ENCODE results near the gene LYZL2. TPM values are rescaled to one million over a fixed set of nuclear protein-coding genes. Genes with fewer than 3 reads are reported as not detected.
"Not testable (repeated sequence)": the region's sequence is repeated elsewhere in the genome, so short reads cannot be mapped to it uniquely, and the experiment has no call there.

LYZL2 gene
- total and polyA plus RNA-seq, 8 donors: not detected

- Histone ChIP-seq H3K4me3 (no peak overlapping the region), H3K27me3 (no peaks in the 10 kb centered on the region), H3K4me1 (peaks cover 0 to 14% of the 10 kb centered on the region in 2 donors), H3K9me3 (no peaks in the 10 kb centered on the region), H3K36me3 (no peaks in the 10 kb centered on the region), H3K27ac (no peak overlapping the region)
- ATAC-seq (no peak), DNase-seq (no peak)
- TF ChIP-seq, protein P1, sequence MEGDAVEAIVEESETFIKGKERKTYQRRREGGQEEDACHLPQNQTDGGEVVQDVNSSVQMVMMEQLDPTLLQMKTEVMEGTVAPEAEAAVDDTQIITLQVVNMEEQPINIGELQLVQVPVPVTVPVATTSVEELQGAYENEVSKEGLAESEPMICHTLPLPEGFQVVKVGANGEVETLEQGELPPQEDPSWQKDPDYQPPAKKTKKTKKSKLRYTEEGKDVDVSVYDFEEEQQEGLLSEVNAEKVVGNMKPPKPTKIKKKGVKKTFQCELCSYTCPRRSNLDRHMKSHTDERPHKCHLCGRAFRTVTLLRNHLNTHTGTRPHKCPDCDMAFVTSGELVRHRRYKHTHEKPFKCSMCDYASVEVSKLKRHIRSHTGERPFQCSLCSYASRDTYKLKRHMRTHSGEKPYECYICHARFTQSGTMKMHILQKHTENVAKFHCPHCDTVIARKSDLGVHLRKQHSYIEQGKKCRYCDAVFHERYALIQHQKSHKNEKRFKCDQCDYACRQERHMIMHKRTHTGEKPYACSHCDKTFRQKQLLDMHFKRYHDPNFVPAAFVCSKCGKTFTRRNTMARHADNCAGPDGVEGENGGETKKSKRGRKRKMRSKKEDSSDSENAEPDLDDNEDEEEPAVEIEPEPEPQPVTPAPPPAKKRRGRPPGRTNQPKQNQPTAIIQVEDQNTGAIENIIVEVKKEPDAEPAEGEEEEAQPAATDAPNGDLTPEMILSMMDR (IDR thresholded peaks at IDR 0.05): no peak
- intact Hi-C loops (cut with DNase I): no loop called here
Measured at GRCh38 chr10:30596013-30596412, 33.5 kb downstream of the LYZL2 start.

- H3K27ac ChIP-seq: no peak overlapping the region
- no peaks in the 10 kb centered on the region for H3K9me3 ChIP-seq
- DNase-seq (no peak), ATAC-seq (no peak)
- H3K4me3 ChIP-seq: no peak overlapping the region
- TF ChIP-seq, protein P1 (IDR thresholded peaks at IDR 0.05): no peak
- H3K4me1 ChIP-seq: peaks cover 0 to 20% of the 10 kb centered on the region in 2 donors
- H3K27me3 ChIP-seq: no peaks in the 10 kb centered on the region
- intact Hi-C loops (cut with DNase I): loop anchor here in 1 of 2 donors (5.0 kb wide), 1 partner anchor 202 kb away; no protein-coding TSS in a partner anchor
- no peaks in the 10 kb centered on the region for H3K36me3 ChIP-seq
Measured at GRCh38 chr10:30594077-30594476, 35.5 kb downstream of the LYZL2 start.

GRCh38 chr10:30592770-30593169, 36.8 kb downstream of the LYZL2 start:
- intact Hi-C loops (cut with DNase I): loop anchor here in 1 of 2 donors (5.0 kb wide), 1 partner anchor 200 kb away; no protein-coding TSS in a partner anchor
- not testable (repeated sequence) for H3K4me3 ChIP-seq, H3K9me3 ChIP-seq, H3K36me3 ChIP-seq, H3K27ac ChIP-seq, DNase-seq, ATAC-seq, H3K27me3 ChIP-seq
- peaks cover 0 to 25% of the 10 kb centered on the region in 2 donors for H3K4me1 ChIP-seq

- Histone ChIP-seq H3K4me1 (peaks cover 0 to 36% of the 10 kb centered on the region in 2 donors), H3K27me3 (no peaks in the 10 kb centered on the region), H3K4me3 (no peak overlapping the region), H3K36me3 (no peaks in the 10 kb centered on the region), H3K27ac (no peak overlapping the region), H3K9me3 (no peaks in the 10 kb centered on the region)
- peak; percentile 88 for ATAC-seq
- DNase-seq: peak in 2 of 4 donors; percentile 50 to 73
- intact Hi-C loops (cut with DNase I): loop anchor here in 1 of 2 donors (5.0 kb wide), 1 partner anchor 199 kb away; no protein-coding TSS in a partner anchor
- TF ChIP-seq, protein P1 (IDR thresholded peaks at IDR 0.05): peak; percentile 66 to 81
Measured at GRCh38 chr10:30591249-30591670, 38.3 kb downstream of the LYZL2 start.

DNA sequence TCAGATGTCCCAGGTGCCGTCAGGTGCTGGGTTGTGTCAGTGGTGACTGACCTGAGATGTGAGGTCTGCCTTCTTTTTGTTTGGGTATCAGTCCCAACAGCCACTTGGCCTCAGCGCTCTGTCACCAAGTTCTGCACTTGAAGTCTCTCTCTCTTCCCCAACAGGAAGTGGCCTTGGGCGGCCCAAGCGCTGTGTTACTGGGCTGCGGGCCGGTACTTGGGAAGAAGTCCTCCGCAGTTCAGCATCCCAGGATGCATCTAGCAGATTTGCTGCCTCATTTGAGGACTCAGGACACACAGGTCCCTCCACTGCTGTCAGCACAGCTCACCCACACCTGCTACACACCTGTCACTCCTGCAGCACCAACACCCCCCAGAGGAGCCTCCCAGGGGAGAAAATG, 40.1 kb downstream of the LYZL2 start:
- intact Hi-C loops (cut with DNase I): no loop called here
- Histone ChIP-seq H3K4me1 (peaks cover 0 to 36% of the 10 kb centered on the region in 2 donors), H3K27ac (no peak overlapping the region), H3K9me3 (no peaks in the 10 kb centered on the region), H3K4me3 (no peak overlapping the region), H3K27me3 (no peaks in the 10 kb centered on the region), H3K36me3 (no peaks in the 10 kb centered on the region)
- TF ChIP-seq, protein P1 (IDR thresholded peaks at IDR 0.05): no peak
- peak in 2 of 4 donors; percentile 44 to 89 for DNase-seq
- ATAC-seq: no peak

GRCh38 chr10:30587522-30588031, 42.0 kb downstream of the LYZL2 start:
- peak; percentile 52 for ATAC-seq
- H3K9me3 ChIP-seq: no peaks in the 10 kb centered on the region
- TF ChIP-seq, protein P1 (IDR thresholded peaks at IDR 0.05): no peak

More at GRCh38 chr10:30587522-30588031, 42.0 kb downstream of the LYZL2 start:
- intact Hi-C loops (cut with DNase I): no loop called here
- DNase-seq: peak in 2 of 4 donors; percentile 69 to 87
- H3K27ac ChIP-seq: peak overlapping the region in 1 of 2 donors; percentile 63
- peaks cover 6 to 50% of the 10 kb centered on the region in 2 donors for H3K4me1 ChIP-seq
- H3K4me3 ChIP-seq: no peak overlapping the region
- no peaks in the 10 kb centered on the region for H3K36me3 ChIP-seq
- no peaks in the 10 kb centered on the region for H3K27me3 ChIP-seq
